Ovary (tissue), 9 donors: ENCODE data around the gene TFPI2. TPM values are rescaled to one million over a fixed set of nuclear protein-coding genes. Genes with fewer than 3 reads are reported as not detected.

Experiments
- DNase-seq, 5 donors: peaks; one replicate each; pipeline ENCODE4 v3.0.0-alpha.2; 2019 to 2020
- H3K27ac ChIP-seq, 2 donors: fragments of 200-600 bp; one replicate each; pipeline versions ENCODE4 v1.5.1 to v1.8.0; 2019 to 2022
- H3K27me3 ChIP-seq: fragments of 200-600 bp; one replicate; pipeline ENCODE4 v1.8.0; 2022
- H3K36me3 ChIP-seq: fragments of 200-600 bp; sonication (generic); one replicate; pipeline ENCODE4 v1.5.1; 2019
- H3K4me1 ChIP-seq: one replicate; pipeline ENCODE4 v1.8.1; 2013; ENCODE audit warnings: mild to moderate bottlenecking, moderate library complexity; ENCODE audit not compliant: insufficient read depth
- H3K4me3 ChIP-seq: fragments of 200-600 bp; sonication (generic); one replicate; pipeline ENCODE4 v1.5.1; 2017
- H3K9me3 ChIP-seq, 2 donors: fragments of 200-600 bp in 1 of 2; sonication (generic) in 1 of 2; one replicate each; pipeline versions ENCODE4 v1.5.1 to v1.8.1; 2013 to 2019; ENCODE audit warnings: mild to moderate bottlenecking in 1 of 2, moderate library complexity in 1 of 2
- CTCF ChIP-seq, 3 donors: fragments of 450-650 bp in 2 of 3; fragments of 200-600 bp in 1 of 3; IDR thresholded peaks; one replicate each; pipeline versions ENCODE4 v1.5.1 to v1.8.0; 2016 to 2022; ENCODE audit warnings: antibody characterized with exemption in 3 of 3, mild to moderate bottlenecking in 1 of 3
- EP300 ChIP-seq: sonication (generic); formaldehyde crosslinking; IDR thresholded peaks from one replicate; pipeline ENCODE4 v1.6.1; 2017; ENCODE audit warnings: antibody characterized with exemption
- POLR2A ChIP-seq: fragments of 450-650 bp; IDR thresholded peaks from one replicate; pipeline ENCODE4 v1.6.1; 2017; ENCODE audit warnings: antibody characterized with exemption, mild to moderate bottlenecking, moderate library complexity
- WGBS, 3 donors: extraction: QIAGEN DNeasy Blood & Tissue Kit in 1 of 3; methylation state at CpG; one replicate each; pipeline versions ENCODE4 v1.1.5 to v1.1.7; 2013 to 2017; 5-methylcytosine and 5-hydroxymethylcytosine counted together
- intact Hi-C, 4 donors: fragments of 100-400 bp; cut with DNase I; formaldehyde crosslinking; loops; one replicate each; pipeline versions ENCODE4 v1.11.0 to v1.15.1; 2022 to 2023
- polyA plus RNA-seq, 2 donors: library from polyadenylated mRNA; stranded (reverse); fragments of 200-250 nt in 1 of 2; fragments of 350-450 nt in 1 of 2; fragmentation: Illumina TruSeq in 1 of 2; extraction: RNeasy Lipid Tissue Mini Kit (QIAGEN cat#74804) in 1 of 2; gene quantifications; one replicate each; pipeline ENCODE4 v1.2.3, GENCODE V29; 2013 to 2014
- total RNA-seq, 7 donors: library from RNA; depleted of rRNA in 2 of 7; stranded (reverse); fragments of >200 nt in 2 of 7; fragmentation: NEBNext Ultra II Directional in 3 of 7; extraction: Animal tissue kit (Norgen Biotek cat#: 25700) in 3 of 7; gene quantifications; one replicate each; pipeline versions ENCODE4 v1.1.0 to v1.2.4, GENCODE V29; 2016 to 2023
- donor health status: DM: no; HTN: no; CAD: no; lungs with moderate emphysema.
- donor health status: DM: no; HTN: no; CAD: no.
- donor health status: Bipolar disorder and iron deficiency.
- donor health status: DM: yes; HTN: yes; CAD: no.
- donor health status: DM: no; HTN: no; CAD: no.
- donor health status: DM: yes; HTN: yes; CAD: no.

The TFPI2 gene
- total and polyA plus RNA-seq, 9 donors = 22.9 to 126 (median 45.0) TPM

DNA sequence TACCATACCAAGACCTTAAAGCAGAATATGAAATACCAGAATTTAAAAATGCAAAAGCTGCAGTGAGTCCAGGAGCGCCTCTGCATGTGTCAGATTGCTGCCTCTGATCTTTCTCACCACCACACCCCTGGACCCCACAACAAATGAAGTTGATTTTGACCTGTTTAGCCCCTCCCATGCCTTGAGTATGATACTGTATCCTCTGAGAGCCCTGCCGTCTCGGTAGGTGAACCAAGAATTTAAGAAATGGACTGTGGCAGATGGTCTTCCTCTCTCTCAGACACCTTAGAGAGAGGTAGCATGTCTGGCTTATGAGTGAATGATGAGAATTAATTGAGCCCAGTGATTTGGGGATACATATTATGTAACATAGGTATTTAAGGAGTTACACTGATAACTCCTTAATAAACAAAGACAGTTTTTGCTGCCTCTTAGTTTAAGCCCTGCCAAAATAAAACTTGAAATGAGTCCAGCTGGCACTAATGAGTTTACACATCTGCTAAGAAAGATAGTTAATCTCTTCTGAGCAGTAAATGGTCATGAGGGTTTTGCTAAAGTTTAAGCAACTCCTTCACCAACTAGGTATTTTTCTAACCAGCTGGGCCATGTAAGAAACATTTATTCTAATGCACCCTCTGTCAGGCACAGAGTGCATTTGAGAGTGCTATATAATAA lies 4.5 kb upstream of the TFPI2 start:
- WGBS, 3 donors = 43 to 56% (median 48%) methylated on average over 3 of the region's 3 CpGs
- intact Hi-C loops = loop anchor here in 2 of 4 donors (5.0 to 10.0 kb wide), 3 partner anchors 190 to 380 kb away; no protein-coding TSS in a partner anchor
- Histone ChIP-seq H3K27me3 (no peaks in the 10 kb centered on the region), H3K4me1 (peaks cover 4% of the 10 kb centered on the region), H3K4me3 (no peak overlapping the region), H3K27ac (peak overlapping the region in 1 of 2 donors; percentile 23), H3K9me3 (no peaks in the 10 kb centered on the region), H3K36me3 (no peaks in the 10 kb centered on the region)
- no peak for TF ChIP-seq EP300
- no peak for DNase-seq

GRCh38 chr7:93894426-93894825 lies 3.9 kb upstream of the TFPI2 start:
- Histone ChIP-seq H3K27ac (peak overlapping the region in 1 of 2 donors; percentile 23), H3K4me1 (peaks cover 4% of the 10 kb centered on the region), H3K9me3 (no peaks in the 10 kb centered on the region), H3K36me3 (no peaks in the 10 kb centered on the region), H3K4me3 (no peak overlapping the region), H3K27me3 (no peaks in the 10 kb centered on the region)
- WGBS, 3 donors = 55 to 65% (median 59%) methylated on average over 1 of the region's 1 CpG
- TF ChIP-seq CTCF (IDR thresholded peaks at IDR 0.05) = no peak
- TF ChIP-seq POLR2A = no peak
- TF ChIP-seq EP300 = no peak
- intact Hi-C loops = loop anchor here in 2 of 4 donors (5.0 to 10.0 kb wide), 3 partner anchors 190 to 380 kb away; no protein-coding TSS in a partner anchor
- DNase-seq = no peak

DNA sequence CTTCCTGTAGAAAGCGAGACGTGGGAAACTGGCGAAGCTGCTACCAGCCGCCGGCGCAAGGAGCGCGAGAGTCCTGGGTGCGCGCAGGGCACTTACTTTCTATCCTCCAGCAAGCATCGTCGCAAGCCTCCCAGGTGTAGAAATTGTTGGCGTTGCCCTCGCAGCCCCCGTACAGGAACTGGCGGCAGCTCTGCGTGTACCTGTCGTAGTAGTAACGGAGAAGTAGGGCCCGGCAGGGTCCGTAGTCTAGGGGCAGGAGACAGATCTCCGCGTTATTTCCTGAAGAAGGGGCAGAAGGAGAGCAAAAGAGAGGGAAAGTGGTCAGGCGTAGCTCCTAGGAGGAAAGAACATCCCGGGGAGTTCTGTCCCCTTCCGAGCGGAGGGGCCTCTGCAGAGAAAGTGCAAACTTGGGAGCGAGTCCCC lies 501 bp downstream of the TFPI2 start:
- WGBS, 3 donors = 0 to 1% (median 1%) methylated on average over 27 to 28 of the region's 28 CpGs
- H3K9me3 ChIP-seq = no peaks in the 10 kb centered on the region
- TF ChIP-seq CTCF (IDR thresholded peaks at IDR 0.05) (peak in 2 of 3 donors; percentile 9 to 11), POLR2A (no peak), EP300 (no peak)
- intact Hi-C loops = loop anchor here in 2 of 4 donors (5.0 to 10.0 kb wide), 3 partner anchors 195 to 385 kb away; no protein-coding TSS in a partner anchor
- H3K4me3 ChIP-seq = peak overlapping the region; percentile 58
- DNase-seq = peak; percentile 49 to 73 (median 64)
- no peaks in the 10 kb centered on the region for H3K36me3 ChIP-seq
- no peaks in the 10 kb centered on the region for H3K27me3 ChIP-seq
- H3K4me1 ChIP-seq = peaks cover 4% of the 10 kb centered on the region
- H3K27ac ChIP-seq = peak overlapping the region; percentile 75 to 82

GRCh38 chr7:93889261-93889660 lies 1.3 kb downstream of the TFPI2 start:
- Histone ChIP-seq H3K27me3 (no peaks in the 10 kb centered on the region), H3K27ac (no peak overlapping the region), H3K9me3 (no peaks in the 10 kb centered on the region), H3K36me3 (no peaks in the 10 kb centered on the region), H3K4me3 (no peak overlapping the region), H3K4me1 (no peaks in the 10 kb centered on the region)
- TF ChIP-seq POLR2A = no peak
- TF ChIP-seq EP300 = no peak
- TF ChIP-seq CTCF (IDR thresholded peaks at IDR 0.05) = no peak
- intact Hi-C loops = no loop called here
- WGBS, 3 donors = 86 to 97% (median 95%) methylated on average over 3 of the region's 3 CpGs
- DNase-seq = no peak

DNA sequence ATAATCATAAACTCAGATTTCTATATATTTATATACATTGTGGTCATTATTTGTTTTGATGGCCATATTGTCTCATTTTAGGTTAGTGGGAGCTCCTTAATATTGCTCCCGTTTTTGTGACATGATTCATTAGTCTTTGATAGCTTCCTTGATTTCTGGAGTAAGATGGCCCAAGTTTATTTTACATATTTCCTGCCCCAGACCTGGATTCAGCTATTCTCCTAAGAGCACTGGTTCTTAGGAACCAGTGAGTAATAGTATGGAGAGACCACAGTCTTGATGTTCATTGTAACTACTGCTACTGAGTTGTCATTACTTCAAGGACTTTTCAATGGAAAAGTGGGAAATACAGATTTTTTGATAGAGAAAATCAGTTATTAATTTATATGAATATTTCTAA lies 6.0 kb downstream of the TFPI2 start:
- Histone ChIP-seq H3K9me3 (no peaks in the 10 kb centered on the region), H3K4me1 (no peaks in the 10 kb centered on the region), H3K4me3 (no peak overlapping the region), H3K36me3 (no peaks in the 10 kb centered on the region), H3K27ac (no peak overlapping the region), H3K27me3 (no peaks in the 10 kb centered on the region)
- 41 to 89% (median 88%) methylated on average over 1 of the region's 1 CpG for WGBS, 3 donors
- TF ChIP-seq POLR2A = no peak
- TF ChIP-seq EP300 = no peak
- no peak for TF ChIP-seq CTCF (IDR thresholded peaks at IDR 0.05)
- DNase-seq = no peak
- intact Hi-C loops = no loop called here
